ENCODE data around the gene RSRC1. TPM values are rescaled to one million over a fixed set of nuclear protein-coding genes. Genes with fewer than 3 reads are reported as not detected.

RSRC1 gene
- total RNA-seq, 1 donor from 2014 or later, result 45.6 TPM

DNA sequence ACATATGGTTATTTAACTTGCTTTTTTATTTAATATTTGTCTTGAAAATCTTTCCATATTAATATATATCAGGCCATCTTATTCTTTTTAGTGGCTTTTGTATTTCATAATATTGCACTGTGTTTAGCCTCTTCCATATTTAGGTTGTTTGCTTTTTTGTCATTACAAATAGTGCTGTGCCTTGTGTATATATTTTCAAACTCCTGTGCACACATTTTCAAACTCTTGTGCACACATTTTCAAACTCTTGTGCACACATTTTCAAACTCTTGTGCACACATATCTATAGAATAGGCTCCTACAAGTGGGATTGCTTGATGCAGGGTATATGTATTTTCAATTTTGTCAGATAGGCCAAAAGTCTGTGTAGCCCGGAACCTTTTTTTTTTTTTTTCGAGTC lies 343.1 kb downstream of the RSRC1 start:
- DNase-seq (ENCODE audit: low read depth), result no peak
- no peak overlapping the region for H3K4me3 ChIP-seq (ENCODE audit: low read depth, low read length)
- TF ChIP-seq, protein P1, sequence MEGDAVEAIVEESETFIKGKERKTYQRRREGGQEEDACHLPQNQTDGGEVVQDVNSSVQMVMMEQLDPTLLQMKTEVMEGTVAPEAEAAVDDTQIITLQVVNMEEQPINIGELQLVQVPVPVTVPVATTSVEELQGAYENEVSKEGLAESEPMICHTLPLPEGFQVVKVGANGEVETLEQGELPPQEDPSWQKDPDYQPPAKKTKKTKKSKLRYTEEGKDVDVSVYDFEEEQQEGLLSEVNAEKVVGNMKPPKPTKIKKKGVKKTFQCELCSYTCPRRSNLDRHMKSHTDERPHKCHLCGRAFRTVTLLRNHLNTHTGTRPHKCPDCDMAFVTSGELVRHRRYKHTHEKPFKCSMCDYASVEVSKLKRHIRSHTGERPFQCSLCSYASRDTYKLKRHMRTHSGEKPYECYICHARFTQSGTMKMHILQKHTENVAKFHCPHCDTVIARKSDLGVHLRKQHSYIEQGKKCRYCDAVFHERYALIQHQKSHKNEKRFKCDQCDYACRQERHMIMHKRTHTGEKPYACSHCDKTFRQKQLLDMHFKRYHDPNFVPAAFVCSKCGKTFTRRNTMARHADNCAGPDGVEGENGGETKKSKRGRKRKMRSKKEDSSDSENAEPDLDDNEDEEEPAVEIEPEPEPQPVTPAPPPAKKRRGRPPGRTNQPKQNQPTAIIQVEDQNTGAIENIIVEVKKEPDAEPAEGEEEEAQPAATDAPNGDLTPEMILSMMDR (conservative IDR thresholded peaks at IDR 0.05; ENCODE audit: low read depth, low read length), result no peak

DNA sequence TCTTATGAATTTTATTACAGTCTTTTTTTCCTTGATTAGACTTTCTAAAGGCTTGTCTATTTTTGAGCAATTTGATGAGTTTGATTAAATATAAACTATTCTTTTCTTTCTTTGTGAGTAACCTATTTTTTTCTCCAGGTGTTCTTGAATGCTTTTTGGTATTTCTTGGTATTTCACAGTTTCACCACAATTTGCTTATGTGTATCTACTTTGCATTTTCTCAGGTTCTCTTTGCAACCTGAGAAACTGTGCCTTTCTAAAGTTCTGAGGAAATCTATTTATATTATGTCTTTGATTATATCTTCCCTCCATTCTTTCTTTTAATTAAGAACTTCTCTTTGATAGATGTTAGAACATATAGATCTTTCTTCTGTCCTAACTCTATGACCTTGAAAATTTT lies 344.0 kb downstream of the RSRC1 start:
- no peak for DNase-seq (ENCODE audit: low read depth)
- H3K4me3 ChIP-seq (ENCODE audit: low read depth, low read length), result no peak overlapping the region
- TF ChIP-seq, protein P1 (conservative IDR thresholded peaks at IDR 0.05; ENCODE audit: low read depth, low read length), result no peak

DNA sequence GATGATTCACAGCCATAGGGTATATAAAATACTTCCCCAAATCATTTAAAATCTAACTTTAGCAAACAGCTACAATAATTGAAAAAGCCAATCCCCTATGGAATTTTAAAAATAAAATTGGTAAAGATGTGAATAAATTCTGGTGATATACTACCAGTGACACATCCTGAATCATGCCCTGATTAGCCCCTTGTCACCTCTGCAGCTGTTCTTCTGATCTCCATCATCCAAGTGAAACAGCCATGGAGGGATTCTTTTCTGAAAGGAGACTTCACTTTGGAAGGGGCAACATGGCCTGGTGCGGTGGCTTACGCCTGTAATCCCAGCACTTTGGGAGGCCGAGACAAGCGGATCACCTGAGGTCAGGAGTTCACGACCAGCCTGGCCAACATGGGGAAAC lies 345.5 kb downstream of the RSRC1 start:
- H3K4me3 ChIP-seq (ENCODE audit: low read depth, low read length), result no peak overlapping the region
- DNase-seq (ENCODE audit: low read depth), result no peak
- TF ChIP-seq, protein P1 (conservative IDR thresholded peaks at IDR 0.05; ENCODE audit: low read depth, low read length), result no peak

DNA sequence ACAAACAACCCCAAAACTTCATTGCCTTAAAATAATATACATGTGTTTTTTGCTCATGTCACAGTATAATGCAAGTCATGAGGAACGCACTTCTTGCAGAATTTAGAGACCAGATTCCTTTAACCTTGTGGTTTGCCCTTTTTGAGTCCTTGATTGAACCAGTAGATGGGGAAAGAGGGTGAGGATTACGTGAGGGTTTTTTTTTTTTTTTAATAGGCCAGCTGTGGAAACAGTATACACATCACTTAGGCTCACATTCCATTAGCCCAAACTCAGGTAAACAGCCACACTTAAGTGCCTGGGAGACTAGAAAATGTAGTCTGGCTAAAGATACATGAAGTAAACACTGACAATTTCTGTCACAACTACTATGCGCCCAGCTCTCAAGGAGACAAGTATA lies 346.2 kb downstream of the RSRC1 start:
- no peak overlapping the region for H3K4me3 ChIP-seq (ENCODE audit: low read depth, low read length)
- no peak for DNase-seq (ENCODE audit: low read depth)
- TF ChIP-seq, protein P1 (conservative IDR thresholded peaks at IDR 0.05; ENCODE audit: low read depth, low read length), result no peak

DNA sequence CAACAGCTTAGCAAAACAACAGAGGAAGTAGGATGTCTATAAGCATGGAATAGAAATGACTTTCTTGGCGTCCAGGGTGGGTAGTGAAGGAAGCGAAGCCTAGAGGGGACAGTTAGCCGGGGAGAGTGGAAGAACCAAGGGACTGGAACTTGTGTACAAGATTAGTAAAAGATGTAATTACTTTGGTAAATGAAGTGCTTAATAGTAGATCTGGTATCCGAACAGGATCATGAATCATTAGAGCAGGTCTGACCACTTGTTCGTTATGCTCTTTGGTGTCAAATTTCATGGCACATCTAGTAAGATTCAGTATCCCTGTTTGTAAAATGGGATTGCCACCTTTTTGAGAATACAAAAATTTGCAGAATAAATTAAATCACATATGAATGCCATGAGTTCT lies 348.6 kb downstream of the RSRC1 start:
- TF ChIP-seq, protein P1 (conservative IDR thresholded peaks at IDR 0.05; ENCODE audit: low read depth, low read length), result no peak
- H3K4me3 ChIP-seq (ENCODE audit: low read depth, low read length), result no peak overlapping the region
- no peak for DNase-seq (ENCODE audit: low read depth)

DNA sequence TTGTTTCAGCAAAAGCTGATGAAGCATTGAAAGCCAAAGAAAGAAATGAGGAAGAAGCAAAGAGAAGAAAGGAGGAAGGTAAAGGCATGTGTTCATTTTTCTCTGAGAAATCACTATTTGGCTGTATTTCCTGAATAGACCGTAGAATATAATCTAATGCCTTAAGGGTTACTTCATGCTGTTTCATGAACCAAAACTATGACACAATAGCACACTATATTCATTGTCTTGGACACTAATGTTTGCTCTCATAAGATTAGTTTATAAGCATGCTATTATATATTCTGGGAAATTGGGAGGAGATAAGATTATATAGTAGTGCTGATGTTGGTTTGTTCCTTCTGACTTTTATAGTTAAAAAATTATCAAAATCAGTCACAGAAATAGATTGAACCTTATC lies 351.0 kb downstream of the RSRC1 start:
- no peak overlapping the region for H3K4me3 ChIP-seq (ENCODE audit: low read depth, low read length)
- DNase-seq (ENCODE audit: low read depth), result no peak
- TF ChIP-seq, protein P1 (conservative IDR thresholded peaks at IDR 0.05; ENCODE audit: low read depth, low read length), result no peak

GRCh38 chr3:158463556-158463955 lies 353.7 kb downstream of the RSRC1 start:
- TF ChIP-seq, protein P1 (conservative IDR thresholded peaks at IDR 0.05; ENCODE audit: low read depth, low read length), result no peak
- no peak for DNase-seq (ENCODE audit: low read depth)
- no peak overlapping the region for H3K4me3 ChIP-seq (ENCODE audit: low read depth, low read length)
